HG03460 (cell line): ENCODE data around the gene RDH8.

Source experiments
- ATAC-seq: cut with Tn5 transposase; IDR thresholded peaks from one replicate; pipeline ENCODE4 v1.9.1; 2021; ENCODE audit not compliant: unreplicated experiment

The RDH8 gene

GRCh38 chr19:10036601-10037071 lies 23.4 kb downstream of the RDH8 start:
- ATAC-seq = no peak

GRCh38 chr19:10037367-10037766 lies 24.1 kb downstream of the RDH8 start:
- ATAC-seq = no peak

- no peak for ATAC-seq
Measured at GRCh38 chr19:10037809-10038208, 24.5 kb downstream of the RDH8 start.

GRCh38 chr19:10043286-10043927 lies 30.1 kb downstream of the RDH8 start:
- ATAC-seq = no peak

GRCh38 chr19:10044390-10044789 lies 31.1 kb downstream of the RDH8 start:
- no peak for ATAC-seq

- ATAC-seq = no peak
Measured at GRCh38 chr19:10045371-10045770, 32.1 kb downstream of the RDH8 start.

- ATAC-seq = no peak
Measured at GRCh38 chr19:10049626-10050025, 36.3 kb downstream of the RDH8 start.

- ATAC-seq = no peak
Measured at GRCh38 chr19:10052602-10053360, 39.5 kb downstream of the RDH8 start.

GRCh38 chr19:10061717-10062310 lies 48.5 kb downstream of the RDH8 start:
- ATAC-seq = no peak

GRCh38 chr19:10068205-10068604 lies 54.9 kb downstream of the RDH8 start:
- no peak for ATAC-seq

GRCh38 chr19:10069046-10069445 lies 55.8 kb downstream of the RDH8 start:
- ATAC-seq = no peak

GRCh38 chr19:10070730-10071446 lies 57.6 kb downstream of the RDH8 start:
- no peak for ATAC-seq
